OCI-LY7 (cell line): Measurements from ENCODE around the gene GLIS2. TPM values are rescaled to one million over a fixed set of nuclear protein-coding genes. Genes with fewer than 3 reads are reported as not detected.

Experiments used
- BruUV-seq: library from RNA; stranded (reverse); fragments of 400-500 nt; replicated peaks from 2 replicates; lab custom pipeline; 2021; lab: Mats Ljungman, UMichigan
- CTCF ChIA-PET: fragments of 300-600 bp; sonication (Branson Sonifier 250); formaldehyde crosslinking; loops from one replicate; lab custom pipeline; 2022; ENCODE audit warnings: antibody characterized with exemption; ENCODE audit not compliant: unreplicated experiment; lab: Charles Lee
- POLR2A ChIA-PET: fragments of 300-600 bp; sonication (Branson Sonifier 250); formaldehyde crosslinking; loops from one replicate; lab custom pipeline; 2022; ENCODE audit warnings: antibody characterized with exemption; lab: Charles Lee
- DNase-seq: peaks from one replicate; pipeline ENCODE4 v3.0.0-alpha.2; 2015; ENCODE audit warnings: low spot score
- H2AFZ ChIP-seq: fragments of 200-600 bp; sonication (generic), shearing (Covaris generic); 2 replicates; pipeline ENCODE4 v1.6.1; 2014; ENCODE audit warnings: mild to moderate bottlenecking, antibody characterized with exemption, low read length, moderate library complexity
- H3K27ac ChIP-seq: fragments of 200-600 bp; sonication (generic); 2 replicates; pipeline ENCODE4 v1.5.1; 2014; ENCODE audit warnings: mixed run types, low read depth, mild to moderate bottlenecking, moderate library complexity, low read length, inconsistent platforms; ENCODE audit not compliant: poor library complexity, severe bottlenecking
- H3K36me3 ChIP-seq: fragments of 200-600 bp; sonication (generic); 2 replicates; pipeline ENCODE4 v1.6.1; 2014; ENCODE audit warnings: mild to moderate bottlenecking, antibody characterized with exemption, low read length, moderate library complexity, mixed read lengths; ENCODE audit not compliant: insufficient read depth
- H3K4me1 ChIP-seq: fragments of 200-600 bp; sonication (generic); 2 replicates; pipeline ENCODE4 v1.5.1; 2014; ENCODE audit warnings: mild to moderate bottlenecking, low read length; ENCODE audit not compliant: insufficient read depth, poor library complexity, severe bottlenecking
- H3K4me2 ChIP-seq: fragments of 200-600 bp; sonication (generic); 2 replicates; pipeline ENCODE4 v1.6.1; 2014; ENCODE audit warnings: mild to moderate bottlenecking, low read length
- H3K4me3 ChIP-seq: fragments of 200-600 bp; sonication (generic); 2 replicates; pipeline ENCODE4 v1.5.1; 2014; ENCODE audit warnings: mild to moderate bottlenecking, low read depth, low read length; ENCODE audit not compliant: poor library complexity, severe bottlenecking
- H3K79me2 ChIP-seq: fragments of 200-600 bp; sonication (generic); 2 replicates; pipeline ENCODE4 v1.6.1; 2016; ENCODE audit warnings: low read depth, mild to moderate bottlenecking, low read length, moderate library complexity, mixed read lengths; ENCODE audit not compliant: insufficient read depth
- H3K9me2 ChIP-seq: fragments of 200-600 bp; sonication (generic); 2 replicates; pipeline ENCODE4 v1.6.1; 2016; ENCODE audit warnings: mild to moderate bottlenecking, low read length, mixed read lengths; ENCODE audit not compliant: insufficient read depth
- H3K9me3 ChIP-seq: fragments of 200-600 bp; sonication (generic); 2 replicates; pipeline ENCODE4 v1.6.1; 2014; ENCODE audit warnings: mild to moderate bottlenecking, mixed run types, low read length, mixed read lengths
- H4K20me1 ChIP-seq: fragments of 200-600 bp; sonication (generic); 2 replicates; pipeline ENCODE4 v1.6.1; 2014; ENCODE audit warnings: mild to moderate bottlenecking, antibody characterized with exemption, low read length, moderate library complexity, mixed read lengths; ENCODE audit not compliant: insufficient read depth
- EZH2phosphoT487 ChIP-seq: fragments of 200-600 bp; sonication (generic); IDR thresholded peaks from 2 replicates; pipeline ENCODE4 v1.6.1; 2018; ENCODE audit warnings: low read depth, borderline replicate concordance, mild to moderate bottlenecking, mixed run types, antibody characterized with exemption, low read length, moderate library complexity, mixed read lengths
- intact Hi-C: fragments of 100-400 bp; cut with micrococcal nuclease; formaldehyde crosslinking; loops from one replicate; pipeline ENCODE4 v1.10.0; 2022; ENCODE audit not compliant: unreplicated experiment
- total RNA-seq, 2 experiments: library from RNA; depleted of rRNA in 1 of 2; stranded (reverse); fragments of >200 nt in 1 of 2; shearing (Covaris generic) in 1 of 2; gene quantifications; 2 replicates each; pipeline ENCODE4 v1.2.3, GENCODE V29; 2014 to 2022
- TF ChIP-seq, protein P1 (sequence below): fragments of 200-600 bp; sonication (generic); conservative IDR thresholded peaks from 2 replicates; pipeline ENCODE4 v1.5.1; 2014; ENCODE audit warnings: mild to moderate bottlenecking, antibody characterized with exemption, low read length, moderate library complexity, mixed read lengths

The GLIS2 gene
- total RNA-seq, 2 experiments from 2014 or later = 0.08 TPM; not detected in 1

DNA sequence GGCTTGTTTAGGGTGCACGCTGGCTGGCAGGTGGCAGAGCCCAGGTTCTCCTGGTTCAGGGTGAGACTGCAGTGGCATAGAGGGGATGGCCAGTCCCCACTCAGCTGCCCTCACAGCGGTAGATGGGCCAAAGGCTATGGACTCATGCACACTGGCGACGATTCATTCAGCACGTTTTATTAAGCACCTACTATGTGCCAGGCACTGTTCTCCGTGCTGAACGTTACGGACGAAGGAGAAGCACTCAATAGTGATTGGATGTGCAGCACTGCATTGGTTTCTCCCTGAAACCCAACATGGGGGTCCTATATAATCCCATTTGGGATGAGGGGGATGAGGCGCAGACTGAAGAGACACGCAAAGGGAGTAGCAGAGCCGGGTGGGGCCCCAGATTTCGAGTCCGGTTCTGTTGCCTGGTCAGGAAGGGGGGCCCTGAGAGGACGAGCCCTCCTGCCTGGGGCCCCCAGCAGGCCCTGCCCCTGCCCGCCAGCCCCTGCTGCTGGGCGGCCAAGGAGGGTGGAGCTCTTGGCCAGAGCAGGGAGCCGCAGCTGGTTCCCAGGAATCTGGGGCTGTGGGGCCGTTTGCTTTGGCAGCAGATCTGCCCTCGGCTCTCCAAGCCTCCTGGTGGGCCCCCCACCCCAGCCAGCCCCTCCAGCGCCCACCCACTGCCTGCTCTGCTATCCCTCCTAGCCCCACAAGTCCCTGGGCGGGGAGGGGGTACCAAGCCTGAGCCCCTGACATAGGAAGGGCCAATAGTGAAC is 8.8 kb downstream of the GLIS2 start:
- Histone ChIP-seq H3K4me3 (no peak overlapping the region), H3K79me2 (no peaks in the 10 kb centered on the region), H2AFZ (no peak overlapping the region), H3K9me2 (no peaks in the 10 kb centered on the region), H3K4me1 (peaks cover 10% of the 10 kb centered on the region), H4K20me1 (no peaks in the 10 kb centered on the region), H3K4me2 (no peak overlapping the region), H3K9me3 (no peaks in the 10 kb centered on the region), H3K27ac (no peak overlapping the region), H3K36me3 (no peaks in the 10 kb centered on the region)
- ChIA-PET CTCF (no interaction called here), POLR2A (no interaction called here)
- TF ChIP-seq EZH2phosphoT487 = no peak
- TF ChIP-seq, protein P1, sequence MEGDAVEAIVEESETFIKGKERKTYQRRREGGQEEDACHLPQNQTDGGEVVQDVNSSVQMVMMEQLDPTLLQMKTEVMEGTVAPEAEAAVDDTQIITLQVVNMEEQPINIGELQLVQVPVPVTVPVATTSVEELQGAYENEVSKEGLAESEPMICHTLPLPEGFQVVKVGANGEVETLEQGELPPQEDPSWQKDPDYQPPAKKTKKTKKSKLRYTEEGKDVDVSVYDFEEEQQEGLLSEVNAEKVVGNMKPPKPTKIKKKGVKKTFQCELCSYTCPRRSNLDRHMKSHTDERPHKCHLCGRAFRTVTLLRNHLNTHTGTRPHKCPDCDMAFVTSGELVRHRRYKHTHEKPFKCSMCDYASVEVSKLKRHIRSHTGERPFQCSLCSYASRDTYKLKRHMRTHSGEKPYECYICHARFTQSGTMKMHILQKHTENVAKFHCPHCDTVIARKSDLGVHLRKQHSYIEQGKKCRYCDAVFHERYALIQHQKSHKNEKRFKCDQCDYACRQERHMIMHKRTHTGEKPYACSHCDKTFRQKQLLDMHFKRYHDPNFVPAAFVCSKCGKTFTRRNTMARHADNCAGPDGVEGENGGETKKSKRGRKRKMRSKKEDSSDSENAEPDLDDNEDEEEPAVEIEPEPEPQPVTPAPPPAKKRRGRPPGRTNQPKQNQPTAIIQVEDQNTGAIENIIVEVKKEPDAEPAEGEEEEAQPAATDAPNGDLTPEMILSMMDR = no peak
- no peak for DNase-seq
- intact Hi-C loops = no loop called here
- no TSS peak for BruUV-seq

DNA sequence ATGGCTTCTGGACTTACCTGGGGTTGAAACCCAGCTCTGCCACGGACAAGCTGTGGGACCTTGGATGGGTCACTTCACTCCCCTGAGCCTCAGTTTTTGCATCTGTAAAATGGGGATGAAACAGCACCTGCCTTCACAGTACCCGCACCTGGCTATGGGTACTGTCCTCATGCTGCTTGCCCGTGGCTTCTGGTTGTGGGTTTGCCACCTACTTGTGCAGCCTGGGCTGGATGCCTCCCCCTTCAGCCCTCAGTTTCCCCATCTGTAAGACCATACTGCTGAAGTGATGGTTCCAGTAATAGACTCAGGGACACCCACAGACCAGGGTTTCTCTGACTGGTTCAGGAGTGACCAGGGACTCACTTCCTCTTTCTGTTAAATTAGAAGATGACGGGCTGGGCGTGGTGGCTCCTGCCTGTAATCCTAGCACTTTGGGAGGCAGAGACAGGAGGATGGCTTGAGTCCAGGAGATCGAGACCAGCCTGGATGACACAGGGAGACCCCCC is 9.4 kb downstream of the GLIS2 start:
- H3K9me3 ChIP-seq = no peaks in the 10 kb centered on the region
- BruUV-seq = no TSS peak
- no peaks in the 10 kb centered on the region for H3K9me2 ChIP-seq
- H3K27ac ChIP-seq = no peak overlapping the region
- H3K4me1 ChIP-seq = peaks cover 10% of the 10 kb centered on the region
- no peaks in the 10 kb centered on the region for H4K20me1 ChIP-seq
- H3K36me3 ChIP-seq = no peaks in the 10 kb centered on the region
- ChIA-PET POLR2A (no interaction called here), CTCF (no interaction called here)
- no peak overlapping the region for H3K4me2 ChIP-seq
- intact Hi-C loops = no loop called here
- TF ChIP-seq, protein P1 = no peak
- no peak for TF ChIP-seq EZH2phosphoT487
- DNase-seq = peak; percentile 28
- no peak overlapping the region for H3K4me3 ChIP-seq
- H2AFZ ChIP-seq = no peak overlapping the region
- no peaks in the 10 kb centered on the region for H3K79me2 ChIP-seq
